ENCODE measurements around the gene GCK.
"Not testable (repeated sequence)": the region's sequence is repeated elsewhere in the genome, so short reads cannot be mapped to it uniquely, and the experiment has no call there.

GCK gene

GRCh38 chr7:44200699-44201461, 11.6 kb upstream of the GCK start, which contains the start of gene YKT6:
TSS of gene YKT6 (plus strand) at chr7:44200978. CDS start at chr7:44201136, 158 bp downstream.
- peak; percentile 90 for DNase-seq

- DNase-seq: not testable (repeated sequence)
Observed at GRCh38 chr7:44200163-44200562, 10.9 kb upstream of the GCK start.

GRCh38 chr7:44197474-44197873, 8.2 kb upstream of the GCK start:
- no peak for DNase-seq

GRCh38 chr7:44196450-44196872, 7.2 kb upstream of the GCK start:
- peak; percentile 62 for DNase-seq

DNA sequence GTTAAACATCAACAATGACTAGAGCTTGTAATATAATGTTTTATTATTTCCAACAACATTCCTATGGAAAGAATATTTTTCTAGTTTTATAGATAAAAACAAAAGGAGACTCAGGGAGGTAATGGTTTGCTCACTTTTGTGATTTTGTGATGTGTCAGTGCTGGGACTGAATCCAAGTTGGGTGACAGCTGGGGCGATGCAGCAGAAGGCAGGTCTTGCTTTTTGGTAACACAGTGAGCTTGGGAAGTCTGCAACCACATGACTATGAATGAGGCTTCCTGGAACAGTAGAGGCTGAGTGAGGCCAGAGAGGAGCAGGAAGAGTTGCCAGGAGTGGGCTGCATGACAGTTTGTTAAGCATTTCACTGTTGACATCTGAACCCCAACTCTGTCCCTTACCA, 6.7 kb upstream of the GCK start:
- DNase-seq: no peak

- no peak for DNase-seq
Observed at GRCh38 chr7:44194562-44195145, 5.4 kb upstream of the GCK start.

GRCh38 chr7:44194069-44194468, 4.8 kb upstream of the GCK start:
- DNase-seq: no peak

DNA sequence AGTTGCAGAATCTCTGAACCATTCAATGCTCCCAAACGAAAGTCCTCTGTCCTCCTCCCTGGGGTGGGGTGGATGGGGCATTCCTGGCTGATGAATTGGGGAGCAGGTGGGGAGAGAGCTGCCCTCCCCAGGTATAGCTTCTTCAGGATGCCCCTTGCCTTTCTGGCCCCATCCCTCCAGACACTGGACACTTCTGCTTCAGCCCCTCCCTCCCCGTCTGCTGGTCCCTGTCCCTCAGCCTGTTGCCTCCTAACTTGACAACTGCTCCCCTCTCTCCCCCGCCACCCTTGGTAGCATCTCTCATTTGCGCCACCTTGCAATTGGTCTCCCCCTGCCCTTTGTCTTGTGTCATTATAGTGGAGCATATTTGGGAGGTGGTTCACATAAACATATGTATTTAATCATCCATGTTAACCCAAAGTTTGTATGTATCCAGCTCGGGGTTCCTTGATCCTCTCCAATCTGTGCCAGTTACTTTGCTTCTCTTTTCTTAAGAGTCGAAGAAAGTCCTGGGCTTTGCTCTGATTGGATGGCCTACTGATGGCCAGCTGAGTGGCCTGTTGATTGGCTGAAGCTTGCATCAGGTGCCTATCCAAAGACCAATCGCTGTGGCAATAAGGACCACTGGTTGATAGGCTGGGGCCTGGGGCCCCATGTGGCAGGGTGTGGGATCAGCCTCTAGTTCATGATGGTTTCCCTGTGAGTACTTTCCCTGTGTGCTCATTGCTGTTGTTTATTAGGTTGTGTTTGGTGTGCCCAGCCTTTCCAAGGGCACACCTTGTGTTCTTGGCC, 4.0 kb upstream of the GCK start:
- no peak for DNase-seq

GRCh38 chr7:44191171-44191570, 1.9 kb upstream of the GCK start:
- DNase-seq: no peak

DNA sequence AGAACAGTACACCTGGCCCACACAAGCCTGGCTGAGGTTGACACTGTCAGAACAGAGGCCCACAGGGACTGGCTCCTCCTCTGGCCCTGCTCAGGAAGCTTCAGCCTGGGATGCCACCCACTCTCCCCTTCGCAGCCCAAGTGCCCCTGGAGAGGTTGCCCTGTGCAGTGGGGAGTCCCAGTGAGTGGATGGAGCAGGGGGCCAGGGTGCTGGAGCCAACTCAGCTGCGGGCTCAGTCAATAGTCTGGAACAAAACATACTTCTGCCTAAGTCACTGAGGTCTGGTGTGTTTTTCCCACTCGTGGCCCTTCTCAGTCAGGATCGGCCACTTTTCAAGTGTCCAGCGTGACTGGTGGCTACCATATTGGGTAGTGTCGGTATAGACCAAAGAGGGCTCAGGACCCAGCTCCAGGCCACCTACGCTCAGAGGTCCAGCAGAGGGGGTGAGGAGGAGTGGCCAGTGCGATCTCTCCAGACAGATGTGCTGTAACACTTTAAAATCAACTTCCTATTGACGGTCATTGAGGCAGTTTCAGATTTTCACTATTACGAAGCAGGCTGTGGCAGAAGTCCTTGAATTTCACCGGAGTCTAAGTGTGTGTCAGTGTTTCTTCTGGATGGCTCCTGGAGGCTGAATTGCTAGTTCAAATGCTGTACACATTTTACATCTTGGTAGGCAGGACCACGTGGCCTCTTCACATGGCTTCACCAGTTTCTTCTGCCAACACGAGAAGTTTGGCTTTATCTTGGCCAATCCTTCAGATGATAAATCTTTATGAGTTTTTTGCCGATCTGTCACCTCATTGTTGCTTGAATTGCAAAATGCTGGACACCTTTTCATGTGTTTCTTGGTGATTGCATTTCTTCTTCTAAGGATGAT, 994 bp upstream of the GCK start:
- no peak for DNase-seq

GRCh38 chr7:44188480-44189225, 586 bp downstream of the GCK start:
- DNase-seq: no peak

GRCh38 chr7:44187636-44188416, 1.4 kb downstream of the GCK start:
- DNase-seq: no peak

DNA sequence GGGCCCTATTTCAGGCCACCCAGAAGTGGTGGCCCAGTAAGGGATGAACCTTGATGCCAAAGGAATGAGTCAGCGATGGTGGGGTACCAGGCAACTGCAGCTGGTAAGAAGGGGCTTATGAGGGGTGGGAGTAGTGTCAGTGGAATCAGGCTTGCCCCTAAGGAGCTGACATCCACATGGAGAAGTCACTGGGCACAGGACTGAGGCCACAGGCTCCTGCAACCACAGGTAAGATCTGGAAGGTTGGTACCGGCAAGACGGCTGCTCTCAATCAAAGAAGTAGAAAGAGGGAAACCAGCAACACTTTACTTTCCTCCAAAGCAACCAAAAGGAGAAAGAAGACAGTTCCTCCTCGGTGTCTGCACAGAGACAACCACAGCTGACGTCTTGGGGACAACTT, 2.5 kb downstream of the GCK start:
- DNase-seq: no peak

GRCh38 chr7:44185729-44186128, 3.5 kb downstream of the GCK start:
- no peak for DNase-seq

- no peak for DNase-seq
Observed at GRCh38 chr7:44184873-44185446, 4.3 kb downstream of the GCK start.

GRCh38 chr7:44184206-44184872, 4.9 kb downstream of the GCK start:
- no peak for DNase-seq

GRCh38 chr7:44183386-44183785, 5.9 kb downstream of the GCK start:
- DNase-seq: no peak

DNA sequence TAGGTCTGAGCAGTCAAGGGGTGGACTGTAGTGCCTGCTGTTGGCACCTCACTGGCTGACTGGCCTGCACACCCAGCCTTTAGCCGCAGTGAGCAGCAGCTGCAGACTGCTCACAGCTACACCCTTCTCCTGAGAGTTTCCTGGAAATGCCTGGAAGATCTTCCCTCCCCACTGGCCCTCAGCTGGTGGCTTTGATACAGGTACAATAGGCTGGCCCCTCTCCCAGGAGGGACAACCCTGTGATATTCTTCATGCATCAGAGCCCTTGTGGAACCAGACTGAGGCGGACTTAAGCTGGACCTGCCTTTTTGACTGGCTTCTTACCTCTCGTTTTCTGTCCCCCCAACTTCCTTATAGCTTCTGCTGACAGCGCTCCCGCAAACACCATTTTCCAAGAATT, 6.4 kb downstream of the GCK start:
- DNase-seq: no peak

DNA sequence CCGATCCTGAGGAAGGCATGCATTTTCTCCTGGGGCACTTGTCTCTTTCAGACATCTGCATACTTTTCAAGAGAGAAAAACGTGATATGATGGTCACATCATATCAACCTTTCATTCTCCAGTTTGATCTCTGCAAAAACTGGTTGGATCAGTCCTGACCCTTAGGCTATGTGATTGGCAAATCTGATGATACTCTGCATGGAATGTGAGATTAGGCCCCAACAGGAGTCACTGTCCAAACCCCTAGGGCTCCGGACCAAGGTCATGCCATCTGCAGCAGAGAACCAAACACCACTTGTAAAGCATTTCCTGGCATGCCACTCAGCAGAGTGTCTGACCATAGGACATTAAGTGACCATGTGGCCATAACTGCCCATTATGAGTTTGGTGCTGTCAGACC, 8.6 kb downstream of the GCK start:
- no peak for DNase-seq

- no peak for DNase-seq
Observed at GRCh38 chr7:44177570-44178131, 11.6 kb downstream of the GCK start.

All from GDM1 (cell line).